SK-N-MC (cell line): ENCODE measurements around the gene ALG14.
"Not testable (repeated sequence)": the region's sequence is repeated elsewhere in the genome, so short reads cannot be mapped to it uniquely, and the experiment has no call there.

ENCODE experiments used
- DNase-seq: peaks from one replicate; pipeline ENCODE4 v3.0.0-alpha.2; 2011; ENCODE audit warnings: low read depth, low spot score
- H3K27ac ChIP-seq: fragments of 200-600 bp; sonication (generic); 2 replicates; pipeline ENCODE4 v1.5.1; 2016; ENCODE audit warnings: mixed run types
- H3K36me3 ChIP-seq: fragments of 200-600 bp; sonication (generic); 2 replicates; pipeline ENCODE4 v1.6.1; 2017; ENCODE audit warnings: antibody characterized with exemption, low read length, mixed read lengths; ENCODE audit not compliant: insufficient read depth
- H3K4me3 ChIP-seq: fragments of 200-600 bp; sonication (generic); 2 replicates; pipeline ENCODE4 v1.5.1; 2016
- H3K9ac ChIP-seq: fragments of 200-600 bp; sonication (generic); 2 replicates; pipeline ENCODE4 v1.8.0; 2017; ENCODE audit warnings: mixed run types, mixed read lengths; ENCODE audit not compliant: insufficient read length
- H3K9me3 ChIP-seq: fragments of 200-600 bp; sonication (generic); 2 replicates; pipeline ENCODE4 v1.6.1; 2017; ENCODE audit warnings: low read depth, mild to moderate bottlenecking, antibody characterized with exemption, low read length, moderate library complexity, mixed read lengths
- EZH2 ChIP-seq: fragments of 200-600 bp; sonication (generic); IDR thresholded peaks from one replicate; pipeline ENCODE4 v1.6.1; 2017; ENCODE audit warnings: antibody characterized with exemption
- FOXP2 ChIP-seq: optimal IDR thresholded peaks from 2 replicates; pipeline ENCODE3; 2011; ENCODE audit warnings: mild to moderate bottlenecking, moderate library complexity; ENCODE audit not compliant: insufficient read depth; ENCODE audit errors: extremely low read length, control extremely low read depth
- POLR2AphosphoS5 ChIP-seq: IDR thresholded peaks from 2 replicates; pipeline ENCODE4 v1.6.1; 2012; ENCODE audit warnings: mild to moderate bottlenecking, low read depth, low read length, borderline replicate concordance

The ALG14 gene

DNA sequence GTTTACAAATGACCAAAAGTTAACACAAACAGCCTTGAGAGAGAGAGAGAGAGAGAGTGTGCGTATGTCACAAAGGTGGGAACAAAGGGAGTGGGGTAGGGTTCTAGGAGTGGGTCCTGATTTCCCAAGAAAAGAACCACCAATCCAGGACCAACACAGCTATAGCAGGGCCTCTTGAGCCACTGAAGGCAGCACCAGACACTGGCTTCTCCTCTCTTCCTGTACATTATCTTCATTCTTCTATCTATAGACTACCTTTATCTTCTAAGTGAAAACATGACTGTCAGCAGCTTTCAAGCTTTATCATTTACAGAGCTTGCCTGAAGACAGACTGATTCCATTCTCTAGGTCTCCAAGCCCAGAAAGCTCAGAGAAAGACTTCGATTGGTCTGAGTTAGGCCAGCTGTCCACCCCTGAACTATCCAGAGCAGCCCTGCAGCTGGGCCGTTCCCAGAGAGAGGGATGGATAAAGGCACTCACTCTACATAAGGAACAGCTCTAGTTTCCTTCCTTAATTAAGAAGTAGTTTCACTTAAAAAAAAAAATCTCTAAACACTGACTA is 11.2 kb downstream of the ALG14 start:
- TF ChIP-seq EZH2: no peak
- TF ChIP-seq FOXP2: no peak
- TF ChIP-seq POLR2AphosphoS5: no peak
- Histone ChIP-seq H3K9me3 (no peaks in the 10 kb centered on the region), H3K4me3 (no peak overlapping the region), H3K27ac (no peak overlapping the region), H3K36me3 (peaks cover 31% of the 10 kb centered on the region), H3K9ac (no peak overlapping the region)
- no peak for DNase-seq

- Histone ChIP-seq H3K4me3 (no peak overlapping the region), H3K9ac (no peak overlapping the region), H3K27ac (no peak overlapping the region), H3K9me3 (no peaks in the 10 kb centered on the region), H3K36me3 (peaks cover 18% of the 10 kb centered on the region)
- TF ChIP-seq EZH2 (no peak), FOXP2 (no peak), POLR2AphosphoS5 (no peak)
- DNase-seq: no peak
Measured at GRCh38 chr1:95058974-95059373, 13.8 kb downstream of the ALG14 start.

DNA sequence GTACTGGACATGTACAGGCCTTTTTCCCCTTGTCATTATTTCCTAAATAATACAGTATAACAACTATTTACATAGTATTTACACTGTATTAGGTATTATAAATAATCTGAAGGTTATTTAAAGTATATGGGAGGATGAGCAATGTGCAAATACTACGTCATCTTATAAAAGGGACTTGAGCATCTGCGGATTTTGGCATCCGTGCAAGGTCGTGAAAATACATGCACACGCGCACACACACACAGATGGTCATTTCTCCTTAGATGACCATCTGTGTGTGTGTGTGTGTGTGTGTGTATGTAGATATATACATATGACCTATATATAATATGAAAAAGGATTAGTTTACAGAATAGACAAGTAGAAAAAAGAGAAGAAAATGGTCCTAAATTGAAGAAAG is 15.4 kb downstream of the ALG14 start:
- TF ChIP-seq POLR2AphosphoS5 (no peak), EZH2 (no peak), FOXP2 (no peak)
- H3K9me3 ChIP-seq: no peaks in the 10 kb centered on the region

DNA sequence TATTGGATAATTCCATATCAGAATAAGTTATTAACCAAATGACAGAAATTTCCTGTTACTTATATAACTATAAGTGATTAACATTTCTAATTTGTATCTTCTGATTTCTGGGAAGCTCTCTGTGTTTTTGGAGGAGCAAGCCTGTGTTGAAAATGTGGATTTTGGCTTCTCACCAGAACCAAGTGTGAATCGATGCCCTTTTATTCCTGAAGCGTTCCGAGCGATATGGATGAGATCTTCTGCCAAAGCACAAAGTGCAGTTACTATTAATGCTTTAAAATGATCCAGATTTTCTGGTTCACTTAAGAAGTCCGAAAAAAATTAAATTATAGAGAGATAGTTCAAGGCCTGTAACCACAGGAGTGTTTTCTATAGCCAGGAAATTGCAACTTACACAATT is 22.8 kb downstream of the ALG14 start:
- Histone ChIP-seq H3K27ac (no peak overlapping the region; the same call in 1 of the 2 replicates), H3K36me3 (no peaks in the 10 kb centered on the region), H3K4me3 (peak overlapping the region; percentile 21; the same call in 1 of the 2 replicates), H3K9me3 (no peaks in the 10 kb centered on the region), H3K9ac (peak overlapping the region; percentile 46)
- TF ChIP-seq EZH2 (no peak), FOXP2 (no peak), POLR2AphosphoS5 (no peak)
- DNase-seq: no peak

More for the DNA sequence above, 15.4 kb downstream of the ALG14 start:
- no peak for DNase-seq
- Histone ChIP-seq H3K9ac (no peak overlapping the region), H3K27ac (no peak overlapping the region), H3K36me3 (peaks cover 4% of the 10 kb centered on the region; the same call in 1 of the 2 replicates), H3K4me3 (no peak overlapping the region)

DNA sequence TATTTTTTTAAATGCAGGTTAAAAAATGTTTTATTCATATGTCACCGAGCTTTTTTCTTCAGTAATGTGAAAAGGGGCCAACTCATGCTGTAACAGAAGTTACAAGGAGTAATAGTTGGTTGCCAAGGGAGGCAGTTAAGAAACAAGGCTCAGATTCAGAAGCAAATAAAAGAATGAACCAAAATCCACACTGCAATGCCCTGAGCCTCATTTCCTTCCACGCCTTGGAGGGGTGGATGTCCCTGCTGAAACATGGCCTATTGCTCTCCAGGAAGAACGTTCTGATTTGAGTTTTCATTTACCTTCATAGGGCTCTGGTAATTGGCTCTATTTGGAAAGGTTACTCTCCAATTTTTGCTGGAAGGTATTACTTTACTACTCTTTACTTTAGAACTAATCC is 24.4 kb downstream of the ALG14 start:
- H3K4me3 ChIP-seq: peak overlapping the region; percentile 45
- peak overlapping the region; percentile 35 for H3K9ac ChIP-seq
- H3K36me3 ChIP-seq: no peaks in the 10 kb centered on the region
- TF ChIP-seq POLR2AphosphoS5: no peak
- no peak for TF ChIP-seq FOXP2
- TF ChIP-seq EZH2: no peak
- no peak for DNase-seq
- H3K9me3 ChIP-seq: no peaks in the 10 kb centered on the region
- peak overlapping the region; percentile 88 for H3K27ac ChIP-seq

GRCh38 chr1:95047624-95048023 is 25.1 kb downstream of the ALG14 start:
- H3K27ac ChIP-seq, H3K9me3 ChIP-seq, H3K9ac ChIP-seq, H3K36me3 ChIP-seq, DNase-seq, H3K4me3 ChIP-seq: not testable (repeated sequence)

DNA sequence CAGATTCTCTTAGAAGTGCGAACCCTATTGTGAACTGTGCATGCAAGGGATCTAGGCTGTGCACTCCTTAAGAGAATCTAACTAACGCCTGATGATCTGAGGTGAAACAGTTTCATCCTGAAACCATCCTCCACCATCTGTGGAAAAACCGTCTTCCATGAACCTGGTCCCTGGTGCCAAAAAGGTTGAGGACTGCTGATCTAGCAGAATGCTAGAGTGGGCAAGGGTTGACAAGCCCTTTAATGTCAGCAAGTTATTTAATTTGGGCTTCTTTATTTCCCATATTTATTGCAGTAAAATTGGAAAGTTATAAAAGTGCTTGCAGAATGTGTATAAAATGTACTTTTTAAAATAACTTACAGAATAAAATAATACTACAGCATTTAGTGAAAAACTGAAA is 26.4 kb downstream of the ALG14 start:
- no peaks in the 10 kb centered on the region for H3K36me3 ChIP-seq
- H3K27ac ChIP-seq: no peak overlapping the region
- H3K9ac ChIP-seq: no peak overlapping the region
- no peaks in the 10 kb centered on the region for H3K9me3 ChIP-seq
- TF ChIP-seq FOXP2 (no peak), EZH2 (no peak), POLR2AphosphoS5 (no peak)
- no peak overlapping the region for H3K4me3 ChIP-seq
- no peak for DNase-seq

DNA sequence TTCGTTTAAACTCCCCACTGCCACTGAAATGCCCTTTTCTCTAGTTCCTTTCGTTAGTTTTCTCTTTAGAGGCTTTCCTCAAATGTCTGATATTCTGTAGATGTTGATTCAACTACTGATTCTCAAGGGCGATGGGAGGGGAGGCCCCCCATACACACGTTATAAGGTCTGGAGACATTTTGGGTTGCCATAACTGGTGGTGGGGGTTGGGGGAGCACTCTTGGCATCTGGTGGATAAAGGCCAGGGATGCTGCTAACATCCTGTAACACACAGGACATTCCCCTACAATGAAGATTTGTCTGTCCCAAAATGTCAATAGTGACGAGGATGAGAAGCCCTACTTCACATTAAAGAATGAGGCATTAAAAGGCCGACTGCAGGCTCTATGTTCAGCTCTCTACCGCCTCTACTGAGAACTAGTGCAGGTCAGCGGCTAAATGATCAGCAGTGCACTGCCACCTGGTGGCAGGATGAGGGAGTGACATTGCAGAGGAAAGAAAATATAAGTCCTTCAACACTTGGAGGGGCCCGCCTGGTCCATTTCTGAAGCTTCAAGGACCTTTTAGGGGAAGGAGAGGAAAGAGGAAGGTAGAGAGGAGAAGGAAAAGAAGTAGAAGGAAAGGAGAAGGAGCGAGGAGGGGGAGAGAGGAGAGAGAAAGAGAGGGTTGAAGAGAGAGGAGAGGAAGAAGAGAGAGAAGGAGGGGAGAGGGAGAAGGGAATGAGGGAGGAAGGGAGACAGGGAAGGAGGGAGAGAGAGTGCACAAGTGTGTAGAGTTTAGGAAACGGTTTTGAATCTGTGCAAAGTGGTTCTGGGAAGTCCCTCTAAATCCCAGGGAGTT is 29.4 kb downstream of the ALG14 start:
- Histone ChIP-seq H3K36me3 (no peaks in the 10 kb centered on the region), H3K27ac (peak overlapping the region; percentile 68), H3K4me3 (peak overlapping the region; percentile 59; the same call in 1 of the 2 replicates), H3K9ac (peak overlapping the region; percentile 56), H3K9me3 (no peaks in the 10 kb centered on the region)
- peak; percentile 73 for DNase-seq
- no peak for TF ChIP-seq EZH2
- no peak for TF ChIP-seq FOXP2
- TF ChIP-seq POLR2AphosphoS5: no peak

- H3K36me3 ChIP-seq: no peaks in the 10 kb centered on the region
- H3K4me3 ChIP-seq: peak overlapping the region; percentile 59
- DNase-seq: no peak
- no peak for TF ChIP-seq EZH2
- TF ChIP-seq FOXP2: no peak
- TF ChIP-seq POLR2AphosphoS5: no peak
- peak overlapping the region; percentile 56 for H3K9ac ChIP-seq
- H3K9me3 ChIP-seq: no peaks in the 10 kb centered on the region
- H3K27ac ChIP-seq: peak overlapping the region; percentile 68
Measured at GRCh38 chr1:95042286-95042685, 30.5 kb downstream of the ALG14 start.
